Thoracic aorta (tissue), 2 donors: ENCODE measurements around the gene SULF2. TPM values are rescaled to one million over a fixed set of nuclear protein-coding genes. Genes with fewer than 3 reads are reported as not detected.

Experiments used
- ATAC-seq: fragments of 150-250 bp; one replicate; pipeline ENCODE4 v1.8.0; 2017; ENCODE audit warnings: low read depth; ENCODE audit not compliant: insufficient number of reproducible peaks, low FRiP score
- DNase-seq: peaks from one replicate; pipeline ENCODE4 v3.0.0-alpha.2; 2020; ENCODE audit warnings: low spot score
- H3K27ac ChIP-seq, 2 donors: fragments of 200-600 bp; sonication (generic); 1 replicate in 1 of 2; 2 replicates in 1 of 2; pipeline ENCODE4 v1.5.1; 2016; ENCODE audit warnings: mild to moderate bottlenecking in 2 of 2, moderate library complexity in 2 of 2
- H3K27me3 ChIP-seq: fragments of 200-600 bp; sonication (generic); replicated peaks from 2 replicates; pipeline ENCODE4 v1.6.0; 2016; ENCODE audit warnings: mild to moderate bottlenecking; ENCODE audit not compliant: insufficient read depth
- H3K36me3 ChIP-seq: fragments of 200-600 bp; sonication (generic); one replicate; pipeline ENCODE4 v1.5.1; 2016
- H3K4me1 ChIP-seq, 2 donors: fragments of 200-600 bp; sonication (generic); 1 replicate in 1 of 2; 2 replicates in 1 of 2; pipeline versions ENCODE4 v1.5.1 to v1.6.0; 2016; ENCODE audit warnings: low read depth in 2 of 2, mild to moderate bottlenecking in 1 of 2; ENCODE audit not compliant: control insufficient read depth in 1 of 2
- H3K4me3 ChIP-seq: fragments of 200-600 bp; sonication (generic); 2 replicates; pipeline ENCODE4 v1.5.1; 2016; ENCODE audit warnings: mild to moderate bottlenecking
- H3K9me3 ChIP-seq: fragments of 200-600 bp; sonication (generic); 2 replicates; pipeline ENCODE4 v1.5.1; 2016
- CTCF ChIP-seq: fragments of 200-600 bp; sonication (generic); IDR thresholded peaks from one replicate; pipeline ENCODE4 v1.5.1; 2019; ENCODE audit warnings: antibody characterized with exemption
- total RNA-seq, 2 donors: library from RNA; depleted of rRNA; stranded (reverse); fragments of >200 nt; gene quantifications; one replicate each; pipeline versions ENCODE4 v1.1.0 to v1.2.3, GENCODE V29; 2016

SULF2 gene
- total RNA-seq, 2 donors from 2014 or later: 39.0 to 53.9 TPM

GRCh38 chr20:47802226-47802920, 17.1 kb upstream of the SULF2 start:
- ATAC-seq: no peak
- Histone ChIP-seq H3K9me3 (no peaks in the 10 kb centered on the region), H3K4me1 (no peaks in the 10 kb centered on the region), H3K36me3 (no peaks in the 10 kb centered on the region), H3K4me3 (no peak overlapping the region), H3K27me3 (no peaks in the 10 kb centered on the region), H3K27ac (no peak overlapping the region)
- no peak for DNase-seq
- TF ChIP-seq CTCF: no peak

GRCh38 chr20:47801759-47802158, 16.5 kb upstream of the SULF2 start:
- no peak for TF ChIP-seq CTCF
- Histone ChIP-seq H3K36me3 (no peaks in the 10 kb centered on the region), H3K9me3 (no peaks in the 10 kb centered on the region), H3K27ac (no peak overlapping the region), H3K4me1 (no peaks in the 10 kb centered on the region), H3K4me3 (no peak overlapping the region), H3K27me3 (no peaks in the 10 kb centered on the region)
- no peak for DNase-seq
- ATAC-seq: no peak

GRCh38 chr20:47801079-47801478, 15.8 kb upstream of the SULF2 start:
- ATAC-seq (no peak), DNase-seq (no peak)
- Histone ChIP-seq H3K9me3 (no peaks in the 10 kb centered on the region), H3K36me3 (no peaks in the 10 kb centered on the region), H3K27me3 (no peaks in the 10 kb centered on the region), H3K27ac (no peak overlapping the region), H3K4me3 (no peak overlapping the region), H3K4me1 (no peaks in the 10 kb centered on the region)
- TF ChIP-seq CTCF: no peak

GRCh38 chr20:47800623-47801022, 15.3 kb upstream of the SULF2 start:
- Histone ChIP-seq H3K27me3 (no peaks in the 10 kb centered on the region), H3K4me3 (no peak overlapping the region), H3K36me3 (no peaks in the 10 kb centered on the region), H3K4me1 (no peaks in the 10 kb centered on the region), H3K9me3 (no peaks in the 10 kb centered on the region), H3K27ac (no peak overlapping the region)
- DNase-seq: no peak
- TF ChIP-seq CTCF: no peak
- no peak for ATAC-seq

- Histone ChIP-seq H3K9me3 (no peaks in the 10 kb centered on the region), H3K4me1 (peaks cover 0 to 12% of the 10 kb centered on the region in 2 donors), H3K27me3 (no peaks in the 10 kb centered on the region), H3K36me3 (no peaks in the 10 kb centered on the region), H3K27ac (no peak overlapping the region), H3K4me3 (no peak overlapping the region)
- DNase-seq: no peak
- no peak for ATAC-seq
- no peak for TF ChIP-seq CTCF
These were observed 13.9 kb upstream of the SULF2 start for GRCh38 chr20:47799116-47799715.
